K562 (cell line): Measurements from ENCODE around the gene GADL1. TPM values are rescaled to one million over a fixed set of nuclear protein-coding genes. Genes with fewer than 3 reads are reported as not detected.

ENCODE experiments used
- ATAC-seq: fragments of 200-7000 bp; cut with Tn5 transposase; 3 replicates; pipeline ENCODE4 v1.9.1; 2020; ENCODE audit warnings: moderate library complexity
- Bru-seq: library from RNA; stranded (reverse); fragments of 400-500 nt; gene quantifications from one replicate; lab custom pipeline; 2021; lab: Mats Ljungman, UMichigan
- BruChase-seq, 2 experiments: library from RNA; stranded (reverse); fragments of 400-500 nt; gene quantifications; one replicate each; lab custom pipeline; 2021; lab: Mats Ljungman, UMichigan
- BruUV-seq: library from RNA; stranded (reverse); fragments of 400-500 nt; replicated peaks from 2 replicates; lab custom pipeline; 2021; lab: Mats Ljungman, UMichigan
- CTCF ChIA-PET: fragments of 300-600 bp; formaldehyde crosslinking; extraction: SDS; loops from one replicate; lab custom pipeline; 2021; ENCODE audit warnings: low intra/inter-chr PET ratio; lab: Yijun Ruan, JAX
- POLR2A ChIA-PET: fragments of 300-600, 350-650 bp; sonication (Branson Sonifier 250); formaldehyde crosslinking; extraction: SDS; loops from one replicate; lab custom pipeline; 2021; ENCODE audit warnings: antibody characterized with exemption, inconsistent platforms; lab: Yijun Ruan, JAX
- DNase-seq, 4 experiments: peaks; one replicate each; pipeline versions ENCODE4 v3.0.0 to v3.0.0-alpha.2; 2011 to 2018; ENCODE audit warnings: low spot score in 3 of 4, mixed read lengths in 3 of 4; ENCODE audit errors: extremely low read depth in 1 of 4
- FAIRE-seq: peaks from 2 replicates; lab custom pipeline; 2011; peaks lifted over from hg19 to GRCh38; lab: Jason Lieb, UNC
- H2AFZ ChIP-seq: 2 replicates; pipeline ENCODE4 v1.6.0; 2011; ENCODE audit warnings: low read depth, low read length, control low read depth, inconsistent platforms
- H3K27ac ChIP-seq: fragments of 200-600 bp; 3 replicates; pipeline ENCODE4 v1.8.0; 2011; ENCODE audit warnings: low read depth, mild to moderate bottlenecking, control low read depth, inconsistent platforms, low read length, moderate library complexity, mixed read lengths; ENCODE audit errors: extremely low read depth
- H3K27me3 ChIP-seq, 2 experiments: fragments of 300-600 bp in 1 of 2; 2 replicates in 1 of 2; 3 replicates in 1 of 2; pipeline versions ENCODE4 v1.6.0 to v1.8.0; 2011; ENCODE audit warnings: inconsistent platforms in 2 of 2, low read length in 2 of 2, mild to moderate bottlenecking in 1 of 2, mixed read lengths in 1 of 2, moderate library complexity in 1 of 2; ENCODE audit not compliant: control insufficient read depth in 2 of 2, insufficient read depth in 2 of 2
- H3K36me3 ChIP-seq: fragments of 300-600 bp; 3 replicates; pipeline ENCODE4 v1.8.0; 2011; ENCODE audit warnings: mild to moderate bottlenecking, low read length, inconsistent platforms; ENCODE audit not compliant: control insufficient read depth, insufficient read depth
- H3K4me1 ChIP-seq, 2 experiments: fragments of 200-600 bp in 1 of 2; replicated peaks in 1 of 2; 2 replicates in 1 of 2; 3 replicates in 1 of 2; pipeline versions ENCODE4 v1.5.1 to v1.8.0; 2011; ENCODE audit warnings: inconsistent platforms in 2 of 2, low read length in 2 of 2, mild to moderate bottlenecking in 1 of 2, mixed read lengths in 1 of 2, moderate library complexity in 1 of 2; ENCODE audit not compliant: control insufficient read depth in 2 of 2, insufficient read depth in 2 of 2
- H3K4me2 ChIP-seq: 2 replicates; pipeline ENCODE4 v1.6.1; 2011; ENCODE audit warnings: low read length, control low read depth, inconsistent platforms, mixed read lengths; ENCODE audit not compliant: insufficient read depth
- H3K4me3 ChIP-seq: fragments of 200-600 bp; sonication (generic), shearing (Covaris generic); 2 replicates; pipeline ENCODE4 v1.5.1; 2016; ENCODE audit warnings: control low read depth, inconsistent platforms
- H3K79me2 ChIP-seq: fragments of 200-600 bp; 3 replicates; pipeline ENCODE4 v1.8.0; 2011; ENCODE audit warnings: low read length, inconsistent platforms; ENCODE audit not compliant: control insufficient read depth, insufficient read depth
- H3K9ac ChIP-seq, 2 experiments: 2 replicates each; pipeline versions ENCODE4 v1.6.0 to v1.6.1; 2011; ENCODE audit warnings: low read depth in 2 of 2, low read length in 2 of 2, control low read depth in 1 of 2, inconsistent platforms in 1 of 2, mild to moderate bottlenecking in 1 of 2, mixed read lengths in 1 of 2; ENCODE audit not compliant: insufficient read depth in 1 of 2
- H3K9me1 ChIP-seq: one replicate; pipeline ENCODE4 v1.6.0; 2011; ENCODE audit warnings: inconsistent platforms, mild to moderate bottlenecking, low read length, moderate library complexity; ENCODE audit not compliant: control insufficient read depth, insufficient read depth
- H3K9me3 ChIP-seq: replicated peaks from 2 replicates; pipeline ENCODE4 v1.5.1; 2011; ENCODE audit warnings: low read depth, low read length, inconsistent platforms; ENCODE audit not compliant: control insufficient read depth, insufficient read depth
- H4K20me1 ChIP-seq: replicated peaks from 2 replicates; pipeline ENCODE4 v1.6.1; 2011; ENCODE audit warnings: low read length, inconsistent platforms, mixed read lengths; ENCODE audit not compliant: control insufficient read depth, insufficient read depth
- PCBP2 ChIP-seq: fragments of 200-400 bp; formaldehyde crosslinking; IDR thresholded peaks from 2 replicates; pipeline ENCODE4 v1.6.1; 2018; ENCODE audit warnings: low read length, low read depth, mild to moderate bottlenecking, moderate library complexity; ENCODE audit not compliant: poor library complexity, severe bottlenecking
- ZBTB8A ChIP-seq: fragments of 450-650 bp; IDR thresholded peaks from 2 replicates; pipeline ENCODE4 v1.6.1; 2018; ENCODE audit warnings: mild to moderate bottlenecking, moderate library complexity; ENCODE audit not compliant: partially characterized antibody
- ZNF696 ChIP-seq: fragments of 250-450 bp; sonication (Bioruptor Pico); conservative IDR thresholded peaks from 2 replicates; pipeline ENCODE4 v1.4.0; 2020; ENCODE audit warnings: mild to moderate bottlenecking, moderate library complexity
- WGBS: fragments of 100-300 bp; shearing (Covaris generic); methylation state at CpG from one replicate; pipeline ENCODE4 v1.1.6; 2016; ENCODE audit warnings: low coverage, mixed read lengths; ENCODE audit not compliant: insufficient coverage; ENCODE audit errors: missing lambda C conversion rate; 5-methylcytosine and 5-hydroxymethylcytosine counted together
- in situ Hi-C: fragments of 300-500 bp; cut with MboI; formaldehyde crosslinking; loops from 4 replicates; pipeline ENCODE4 v1.15.0; 2018; ENCODE audit warnings: inconsistent platforms, mixed read lengths
- intact Hi-C: fragments of 100-400 bp; cut with micrococcal nuclease; formaldehyde crosslinking; loops from 2 replicates; pipeline ENCODE4 v1.14.2; 2022
- long read RNA-seq, 3 experiments: library from polyadenylated mRNA in 2 of 3; library from RNA in 1 of 3; unstranded in 2 of 3; stranded (forward) in 1 of 3; transcript quantifications; one replicate each; pipeline ENCODE4 v2.0.0, GENCODE V29; 2019 to 2022
- polyA minus RNA-seq, 3 experiments: library from RNA; depleted of rRNA, polyadenylated mRNA; stranded (reverse); fragments of >200 nt; gene quantifications; 2 replicates each; pipeline ENCODE4 v1.2.3, GENCODE V29; 2011
- polyA plus RNA-seq, 8 experiments: library from polyadenylated mRNA; depleted of rRNA in 4 of 8; stranded (reverse) in 5 of 8; unstranded in 3 of 8; fragments of >200 nt; fragmentation: Nextera tagmentation in 2 of 8; fragmentation: Illumina TruSeq in 1 of 8; extraction: Ambion mirVana in 2 of 8; extraction: Trizol in 1 of 8; gene quantifications; 2 replicates each; pipeline versions ENCODE4 v1.2.1 to v1.2.3, GENCODE V29; 2011 to 2014; ENCODE audit warnings: inconsistent platforms in 1 of 8, missing spikeins in 1 of 8
- total RNA-seq, 7 experiments: library from RNA; depleted of rRNA in 6 of 7; stranded (reverse); fragments of >200 nt in 6 of 7; fragmentation: Illumina TruSeq in 2 of 7; extraction: Trizol in 2 of 7; gene quantifications; 2 replicates each; pipeline versions ENCODE4 v1.2.1 to v1.2.3, GENCODE V29; 2011 to 2021; ENCODE audit warnings: low replicate concordance in 1 of 7
- TF ChIP-seq, protein P1 (sequence below), 2 experiments: fragments of 450-650 bp; formaldehyde crosslinking in 1 of 2; IDR thresholded peaks; 2 replicates each; pipeline versions ENCODE4 v1.4.0 to v1.6.1; 2014 to 2020; ENCODE audit warnings: mild to moderate bottlenecking in 2 of 2, borderline replicate concordance in 1 of 2, low read depth in 1 of 2
- TF ChIP-seq, protein P2 (sequence below): sonication (generic); formaldehyde crosslinking; IDR thresholded peaks from 2 replicates; pipeline ENCODE4 v1.5.0; 2020; ENCODE audit warnings: missing genetic modification reagents

GADL1 gene, protein sequence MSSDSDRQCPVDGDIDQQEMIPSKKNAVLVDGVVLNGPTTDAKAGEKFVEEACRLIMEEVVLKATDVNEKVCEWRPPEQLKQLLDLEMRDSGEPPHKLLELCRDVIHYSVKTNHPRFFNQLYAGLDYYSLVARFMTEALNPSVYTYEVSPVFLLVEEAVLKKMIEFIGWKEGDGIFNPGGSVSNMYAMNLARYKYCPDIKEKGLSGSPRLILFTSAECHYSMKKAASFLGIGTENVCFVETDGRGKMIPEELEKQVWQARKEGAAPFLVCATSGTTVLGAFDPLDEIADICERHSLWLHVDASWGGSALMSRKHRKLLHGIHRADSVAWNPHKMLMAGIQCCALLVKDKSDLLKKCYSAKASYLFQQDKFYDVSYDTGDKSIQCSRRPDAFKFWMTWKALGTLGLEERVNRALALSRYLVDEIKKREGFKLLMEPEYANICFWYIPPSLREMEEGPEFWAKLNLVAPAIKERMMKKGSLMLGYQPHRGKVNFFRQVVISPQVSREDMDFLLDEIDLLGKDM
- not detected in 2 replicates for total RNA-seq (2011; cell fraction: chromatin; rRNA removed; ENCODE audit: low replicate concordance)
- total RNA-seq (2011; cell fraction: nucleolus; rRNA removed) = not detected in 2 replicates
- not detected in 2 replicates for total RNA-seq (2011; cell fraction: nucleoplasm; rRNA removed)
- total RNA-seq (2014; rRNA removed) = not detected in 2 replicates
- not detected in 2 replicates for total RNA-seq (2014; rRNA removed; fragmentation: Illumina TruSeq; extraction: Trizol)
- 0.04 and 0.07 TPM in 2 replicates for total RNA-seq (2015; rRNA removed; fragmentation: Illumina TruSeq; extraction: Trizol)
- not detected in 2 replicates for total RNA-seq (2021)
- polyA plus RNA-seq (2011; rRNA removed) = not detected in 2 replicates
- polyA plus RNA-seq (2011; cell fraction: cytosol; rRNA removed) = not detected in 2 replicates
- polyA plus RNA-seq (2011; cell fraction: nucleus; rRNA removed) = not detected in 2 replicates
- not detected in 2 replicates for polyA plus RNA-seq (2012)
- not detected in 2 replicates for polyA plus RNA-seq (2014; fragmentation: Illumina TruSeq; extraction: Trizol)
- not detected for polyA plus RNA-seq (2014; fragmentation: Nextera tagmentation; extraction: Ambion mirVana)
- polyA plus RNA-seq (2014; rRNA removed) = not detected in 2 replicates
- not detected in 2 replicates for polyA minus RNA-seq (2011; rRNA and poly(A)+ RNA removed)
- not detected in 2 replicates for polyA minus RNA-seq (2011; cell fraction: cytosol; rRNA and poly(A)+ RNA removed)
- polyA minus RNA-seq (2011; cell fraction: nucleus; rRNA and poly(A)+ RNA removed) = not detected in 2 replicates
- Bru-seq, nascent RNA = percentile 1 among the genes with signal in this experiment
- BruChase-seq, experiment 1, labeled RNA remaining after a 2-hour chase = not detected
- BruChase-seq, experiment 2, labeled RNA remaining after a 6-hour chase = not detected
- long read RNA-seq, experiment 1 = 0 reads
- long read RNA-seq, experiment 2 = 0 reads
- long read RNA-seq, experiment 3 = 0 reads

DNA sequence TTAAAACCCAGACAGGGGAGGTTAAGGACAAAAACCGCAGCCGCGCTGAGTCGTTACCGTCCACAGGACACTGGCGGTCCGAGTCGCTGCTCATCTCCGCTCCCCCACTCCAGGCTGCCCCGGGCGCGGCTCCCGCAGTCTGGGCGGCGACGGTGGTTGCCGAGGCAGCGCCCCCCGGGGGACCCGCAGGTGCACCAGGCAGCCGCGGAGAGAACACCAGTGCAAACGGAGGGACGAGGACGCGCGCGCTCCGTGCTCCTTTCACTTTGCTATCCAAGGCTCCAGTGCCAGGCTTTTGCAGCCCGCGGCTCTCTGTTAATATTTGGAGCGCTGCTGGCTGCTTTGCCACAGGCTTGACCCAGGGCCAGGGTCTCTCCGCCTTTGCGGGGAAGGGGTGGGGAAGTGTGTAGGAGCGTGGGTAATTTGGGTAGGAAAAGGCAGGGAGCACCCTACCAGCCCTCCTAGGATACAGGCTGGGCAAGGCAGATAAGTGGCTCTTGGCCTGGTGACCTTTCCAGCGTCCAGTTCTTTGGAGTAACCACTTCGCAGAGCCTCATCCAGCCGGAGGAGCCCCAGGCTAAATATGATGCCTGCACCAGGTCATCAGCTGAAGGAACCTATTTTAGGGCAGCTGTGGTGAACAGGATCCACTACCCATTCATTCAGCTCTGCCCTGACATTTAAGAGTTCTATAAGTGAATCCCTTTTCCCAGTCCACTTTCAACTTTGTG is at the start of gene GADL1:
TSS of gene GADL1 (minus strand) at position 141 of the 731 bp plus-strand sequence. CDS start at position 94, 47 bp downstream.
- ATAC-seq = peak; percentile 51; the same call in 2 of the 3 replicates
- Histone ChIP-seq H3K36me3 (no peaks in the 10 kb centered on the region), H3K9me3 (no peaks in the 10 kb centered on the region), H3K4me3 (no peak within 1 kb of the TSS), H3K9ac (no peak within 1 kb of the TSS), H3K27me3 (no peaks in the 10 kb centered on the region), H3K4me1 (peaks cover 0 to 4% of the 10 kb centered on the region in 2 experiments; a peak in 1 of 5 replicates), H3K27ac (no peak within 1 kb of the TSS), H3K79me2 (no peaks in the 10 kb centered on the region), H3K4me2 (no peak within 1 kb of the TSS), H4K20me1 (no peaks in the 10 kb centered on the region), H3K9me1 (no peaks in the 10 kb centered on the region), H2AFZ (no peak within 1 kb of the TSS)
- POLR2A ChIA-PET = no interaction called here
- no TSS peak for BruUV-seq
- FAIRE-seq = no peak
- under 1% methylated on average over 36 of the region's 38 CpGs for WGBS
- DNase-seq = peak in 2 of 4 experiments; percentile 1 to 4
- in situ Hi-C loops (no loop called here), intact Hi-C loops (no loop called here)
- CTCF ChIA-PET = no interaction called here
- TF ChIP-seq, protein P1, sequence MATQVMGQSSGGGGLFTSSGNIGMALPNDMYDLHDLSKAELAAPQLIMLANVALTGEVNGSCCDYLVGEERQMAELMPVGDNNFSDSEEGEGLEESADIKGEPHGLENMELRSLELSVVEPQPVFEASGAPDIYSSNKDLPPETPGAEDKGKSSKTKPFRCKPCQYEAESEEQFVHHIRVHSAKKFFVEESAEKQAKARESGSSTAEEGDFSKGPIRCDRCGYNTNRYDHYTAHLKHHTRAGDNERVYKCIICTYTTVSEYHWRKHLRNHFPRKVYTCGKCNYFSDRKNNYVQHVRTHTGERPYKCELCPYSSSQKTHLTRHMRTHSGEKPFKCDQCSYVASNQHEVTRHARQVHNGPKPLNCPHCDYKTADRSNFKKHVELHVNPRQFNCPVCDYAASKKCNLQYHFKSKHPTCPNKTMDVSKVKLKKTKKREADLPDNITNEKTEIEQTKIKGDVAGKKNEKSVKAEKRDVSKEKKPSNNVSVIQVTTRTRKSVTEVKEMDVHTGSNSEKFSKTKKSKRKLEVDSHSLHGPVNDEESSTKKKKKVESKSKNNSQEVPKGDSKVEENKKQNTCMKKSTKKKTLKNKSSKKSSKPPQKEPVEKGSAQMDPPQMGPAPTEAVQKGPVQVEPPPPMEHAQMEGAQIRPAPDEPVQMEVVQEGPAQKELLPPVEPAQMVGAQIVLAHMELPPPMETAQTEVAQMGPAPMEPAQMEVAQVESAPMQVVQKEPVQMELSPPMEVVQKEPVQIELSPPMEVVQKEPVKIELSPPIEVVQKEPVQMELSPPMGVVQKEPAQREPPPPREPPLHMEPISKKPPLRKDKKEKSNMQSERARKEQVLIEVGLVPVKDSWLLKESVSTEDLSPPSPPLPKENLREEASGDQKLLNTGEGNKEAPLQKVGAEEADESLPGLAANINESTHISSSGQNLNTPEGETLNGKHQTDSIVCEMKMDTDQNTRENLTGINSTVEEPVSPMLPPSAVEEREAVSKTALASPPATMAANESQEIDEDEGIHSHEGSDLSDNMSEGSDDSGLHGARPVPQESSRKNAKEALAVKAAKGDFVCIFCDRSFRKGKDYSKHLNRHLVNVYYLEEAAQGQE (IDR thresholded peaks at IDR 0.05; ENCODE audit: borderline replicate concordance) = no peak
- TF ChIP-seq, protein P1 (CRISPR knock-in tag; IDR thresholded peaks at IDR 0.05; ENCODE audit: low read depth) = no peak
- TF ChIP-seq, protein P2, sequence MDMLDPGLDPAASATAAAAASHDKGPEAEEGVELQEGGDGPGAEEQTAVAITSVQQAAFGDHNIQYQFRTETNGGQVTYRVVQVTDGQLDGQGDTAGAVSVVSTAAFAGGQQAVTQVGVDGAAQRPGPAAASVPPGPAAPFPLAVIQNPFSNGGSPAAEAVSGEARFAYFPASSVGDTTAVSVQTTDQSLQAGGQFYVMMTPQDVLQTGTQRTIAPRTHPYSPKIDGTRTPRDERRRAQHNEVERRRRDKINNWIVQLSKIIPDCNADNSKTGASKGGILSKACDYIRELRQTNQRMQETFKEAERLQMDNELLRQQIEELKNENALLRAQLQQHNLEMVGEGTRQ = no peak
- TF ChIP-seq ZNF696 (CRISPR knock-in tag) = no peak
- no peak for TF ChIP-seq PCBP2
- no peak for TF ChIP-seq ZBTB8A
